Measurements from ENCODE around the gene CALHM3. TPM values are rescaled to one million over a fixed set of nuclear protein-coding genes. Genes with fewer than 3 reads are reported as not detected.

Gene CALHM3
- polyA plus RNA-seq, 1 donor (not counting 4 experiments of a cell fraction or from before 2014, with no cell fraction given) = not detected

DNA sequence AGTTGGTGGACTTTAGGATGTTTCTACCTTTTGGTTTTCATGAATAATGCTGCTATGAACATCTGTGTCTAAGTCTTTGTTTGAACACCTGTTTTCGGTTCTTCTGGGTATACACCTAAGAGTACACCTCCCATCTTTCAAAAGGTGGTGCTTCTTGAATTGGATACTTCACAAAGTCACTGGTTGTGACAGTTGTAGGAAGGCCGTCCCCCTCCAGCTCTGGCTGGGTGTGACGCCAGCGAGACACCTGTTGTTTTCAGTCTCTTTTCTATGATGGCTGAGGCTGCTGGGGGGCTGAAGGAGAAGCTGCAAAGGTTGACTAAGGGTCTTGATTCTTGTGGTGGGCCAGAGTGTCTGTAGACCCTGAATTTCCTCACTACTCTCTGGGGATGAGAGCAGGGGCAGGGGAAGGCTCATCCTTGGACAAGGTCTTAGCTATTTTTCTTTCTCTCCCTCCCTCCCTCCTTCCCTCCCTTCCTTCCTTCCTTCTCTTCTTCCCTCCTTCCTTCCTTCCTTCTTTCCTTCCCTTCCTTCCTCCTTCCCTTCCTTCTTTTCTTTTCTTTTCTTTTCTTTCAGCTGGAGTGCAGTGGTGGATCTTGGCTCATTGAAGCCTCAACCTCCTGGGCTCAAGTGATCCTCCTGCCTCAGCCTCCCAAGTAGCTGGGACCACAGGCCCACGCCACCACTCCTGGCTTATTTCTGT lies 20.0 kb upstream of the CALHM3 start:
- Histone ChIP-seq H3K27me3 (ENCODE audit: control insufficient read depth, extremely low read depth, insufficient read depth, low read length) (peaks cover 56% of the 10 kb centered on the region), H3K27ac (ENCODE audit: control insufficient read depth, insufficient read depth, low read length) (no peak overlapping the region)
- no peak for FAIRE-seq

DNA sequence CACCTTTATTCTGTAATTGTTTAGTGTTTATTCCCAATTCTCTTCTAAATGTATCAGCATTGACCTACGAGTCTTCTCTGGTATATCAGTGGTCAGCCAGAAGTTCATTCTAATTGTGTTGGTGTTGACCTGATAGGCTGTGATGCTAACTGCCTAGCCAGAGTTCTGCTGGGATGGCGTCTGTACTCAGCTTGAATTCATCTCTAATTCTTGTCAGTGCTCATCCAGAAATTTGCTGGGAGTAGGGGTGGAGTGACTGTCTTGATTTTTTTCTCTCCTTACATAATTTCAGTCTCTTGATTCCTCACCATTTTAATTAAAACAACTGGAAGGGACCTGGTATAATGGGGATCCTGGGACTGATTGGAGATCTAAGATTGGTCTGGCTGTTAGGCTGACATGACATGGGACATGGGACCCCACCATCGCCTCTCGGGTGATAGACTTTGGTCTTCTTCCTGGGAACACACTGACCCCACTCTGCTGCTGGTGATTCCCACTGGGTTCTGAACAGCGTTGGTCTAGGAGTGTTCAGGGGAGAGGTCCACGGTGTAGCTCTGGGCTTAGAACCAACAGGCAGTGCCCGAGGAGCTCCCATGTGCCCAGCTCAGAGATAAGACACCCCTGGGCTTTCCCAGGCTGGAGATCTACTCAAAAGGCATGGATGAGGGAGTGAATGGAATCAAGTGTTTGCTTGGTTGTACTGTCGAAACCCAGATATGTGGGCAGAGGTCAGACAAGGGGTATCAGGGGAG lies 18.3 kb upstream of the CALHM3 start:
- peaks cover 8% of the 10 kb centered on the region for H3K4me1 ChIP-seq (ENCODE audit: control insufficient read depth, extremely low read depth, insufficient read depth, low read length)
- H3K27me3 ChIP-seq (ENCODE audit: control insufficient read depth, extremely low read depth, insufficient read depth, low read length) = peaks cover 50% of the 10 kb centered on the region
- no peaks in the 10 kb centered on the region for H3K9me3 ChIP-seq (ENCODE audit: control insufficient read depth, low read depth, low read length)
- H3K27ac ChIP-seq (ENCODE audit: control insufficient read depth, insufficient read depth, low read length) = no peak overlapping the region
- FAIRE-seq (no peak), DNase-seq (ENCODE audit: low read depth, low spot score) (no peak)
- no peak for TF ChIP-seq EZH2 (IDR thresholded peaks at IDR 0.05; ENCODE audit: low read length)
- TF ChIP-seq, protein P1, sequence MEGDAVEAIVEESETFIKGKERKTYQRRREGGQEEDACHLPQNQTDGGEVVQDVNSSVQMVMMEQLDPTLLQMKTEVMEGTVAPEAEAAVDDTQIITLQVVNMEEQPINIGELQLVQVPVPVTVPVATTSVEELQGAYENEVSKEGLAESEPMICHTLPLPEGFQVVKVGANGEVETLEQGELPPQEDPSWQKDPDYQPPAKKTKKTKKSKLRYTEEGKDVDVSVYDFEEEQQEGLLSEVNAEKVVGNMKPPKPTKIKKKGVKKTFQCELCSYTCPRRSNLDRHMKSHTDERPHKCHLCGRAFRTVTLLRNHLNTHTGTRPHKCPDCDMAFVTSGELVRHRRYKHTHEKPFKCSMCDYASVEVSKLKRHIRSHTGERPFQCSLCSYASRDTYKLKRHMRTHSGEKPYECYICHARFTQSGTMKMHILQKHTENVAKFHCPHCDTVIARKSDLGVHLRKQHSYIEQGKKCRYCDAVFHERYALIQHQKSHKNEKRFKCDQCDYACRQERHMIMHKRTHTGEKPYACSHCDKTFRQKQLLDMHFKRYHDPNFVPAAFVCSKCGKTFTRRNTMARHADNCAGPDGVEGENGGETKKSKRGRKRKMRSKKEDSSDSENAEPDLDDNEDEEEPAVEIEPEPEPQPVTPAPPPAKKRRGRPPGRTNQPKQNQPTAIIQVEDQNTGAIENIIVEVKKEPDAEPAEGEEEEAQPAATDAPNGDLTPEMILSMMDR (optimal IDR thresholded peaks at IDR 0.05 in 1 of 3, IDR thresholded peaks at IDR 0.05 in 1 of 3, conservative IDR thresholded peaks at IDR 0.05 in 1 of 3; ENCODE audit: extremely low read depth in 1 of 3, insufficient read depth in 2 of 3, low read length in 3 of 3) = no peak
- H3K4me3 ChIP-seq (ENCODE audit: control insufficient read depth in 2 of 3, extremely low read depth in 1 of 3, insufficient read depth in 2 of 3, low read depth in 1 of 3, low read length in 3 of 3) = no peak overlapping the region
- H2AFZ ChIP-seq (ENCODE audit: control insufficient read depth, low read length) = no peak overlapping the region
- H3K9ac ChIP-seq (ENCODE audit: control insufficient read depth, extremely low read depth, insufficient read depth, low read length) = no peak overlapping the region
- H4K20me1 ChIP-seq (ENCODE audit: control insufficient read depth, extremely low read depth, insufficient read depth, low read length) = no peaks in the 10 kb centered on the region
- H3K79me2 ChIP-seq (ENCODE audit: control insufficient read depth, insufficient read depth, low read length) = no peaks in the 10 kb centered on the region
- no peak overlapping the region for H3K4me2 ChIP-seq (ENCODE audit: control insufficient read depth, extremely low read depth, insufficient read depth, low read depth, low read length)
- dilution Hi-C loops (cut with MboI; ENCODE audit: extremely low pct_ligation_motif_present, low sequenced_read_pairs) = no loop called here
- H3K36me3 ChIP-seq (ENCODE audit: control insufficient read depth in 2 of 2, extremely low read depth in 1 of 2, insufficient read depth in 2 of 2, low read length in 2 of 2) = no peaks in the 10 kb centered on the region
- no peaks in the 10 kb centered on the region for H3K9me1 ChIP-seq (ENCODE audit: control insufficient read depth, extremely low read depth, insufficient read depth, low read length)

More for the DNA sequence above, 20.0 kb upstream of the CALHM3 start:
- Histone ChIP-seq H3K9ac (ENCODE audit: control insufficient read depth, extremely low read depth, insufficient read depth, low read length) (no peak overlapping the region), H2AFZ (ENCODE audit: control insufficient read depth, low read length) (no peak overlapping the region), H3K4me3 (ENCODE audit: control insufficient read depth in 2 of 3, extremely low read depth in 1 of 3, insufficient read depth in 2 of 3, low read depth in 1 of 3, low read length in 3 of 3) (no peak overlapping the region), H3K9me3 (ENCODE audit: control insufficient read depth, low read depth, low read length) (no peaks in the 10 kb centered on the region), H4K20me1 (ENCODE audit: control insufficient read depth, extremely low read depth, insufficient read depth, low read length) (no peaks in the 10 kb centered on the region), H3K4me2 (ENCODE audit: control insufficient read depth, extremely low read depth, insufficient read depth, low read depth, low read length) (no peak overlapping the region), H3K36me3 (ENCODE audit: control insufficient read depth in 2 of 2, extremely low read depth in 1 of 2, insufficient read depth in 2 of 2, low read length in 2 of 2) (no peaks in the 10 kb centered on the region), H3K9me1 (ENCODE audit: control insufficient read depth, extremely low read depth, insufficient read depth, low read length) (no peaks in the 10 kb centered on the region), H3K79me2 (ENCODE audit: control insufficient read depth, insufficient read depth, low read length) (no peaks in the 10 kb centered on the region), H3K4me1 (ENCODE audit: control insufficient read depth, extremely low read depth, insufficient read depth, low read length) (no peaks in the 10 kb centered on the region)
- DNase-seq (ENCODE audit: low read depth, low spot score) = no peak
- TF ChIP-seq, protein P1 (optimal IDR thresholded peaks at IDR 0.05 in 1 of 3, IDR thresholded peaks at IDR 0.05 in 1 of 3, conservative IDR thresholded peaks at IDR 0.05 in 1 of 3; ENCODE audit: extremely low read depth in 1 of 3, insufficient read depth in 2 of 3, low read length in 3 of 3) = no peak
- no peak for TF ChIP-seq EZH2 (IDR thresholded peaks at IDR 0.05; ENCODE audit: low read length)
- dilution Hi-C loops (cut with MboI; ENCODE audit: extremely low pct_ligation_motif_present, low sequenced_read_pairs) = no loop called here
